Activated T-helper 2 cell treated with anti-CD3 and anti-CD28 coated beads, Interferon-gamma antibody, Interleukin-2, Interleukin-4, amounts not matched to agents 10 μg/mL and 5 μg/mL and 100 μg/mL, durations not matched to agents 14 hours and 24 hours and 36 hours (primary cell): ENCODE data around the gene TMEM132D. TPM values are rescaled to one million over a fixed set of nuclear protein-coding genes. Genes with fewer than 3 reads are reported as not detected.

Source experiments
- DNase-seq: peaks from one replicate; pipeline ENCODE4 v3.0.0; 2021; ENCODE audit warnings: low spot score
- H3K27ac Mint-ChIP-seq: one replicate; pipeline ENCODE4 v1.8.0; 2021; ENCODE audit warnings: mixed read lengths
- H3K27me3 Mint-ChIP-seq: one replicate; pipeline ENCODE4 v1.8.0; 2021; ENCODE audit warnings: low read depth, mixed read lengths
- H3K36me3 Mint-ChIP-seq: one replicate; pipeline ENCODE4 v1.8.0; 2021; ENCODE audit warnings: low read depth, mixed read lengths
- H3K4me1 Mint-ChIP-seq: one replicate; pipeline ENCODE4 v1.8.0; 2021; ENCODE audit warnings: low read depth, mixed read lengths
- H3K4me3 Mint-ChIP-seq: one replicate; pipeline ENCODE4 v1.8.0; 2021; ENCODE audit warnings: low read depth, mild to moderate bottlenecking, moderate library complexity, mixed read lengths
- H3K9me3 Mint-ChIP-seq: one replicate; pipeline ENCODE4 v1.8.0; 2021; ENCODE audit warnings: mixed read lengths
- intact Hi-C: fragments of 100-400 bp; cut with micrococcal nuclease; formaldehyde crosslinking; loops from one replicate; pipeline ENCODE4 v1.15.1; 2023
- total RNA-seq: library from RNA; stranded (reverse); gene quantifications from 2 replicates; pipeline ENCODE4 v1.2.3, GENCODE V29; 2022

TMEM132D gene
- total RNA-seq = not detected in 2 replicates

DNA sequence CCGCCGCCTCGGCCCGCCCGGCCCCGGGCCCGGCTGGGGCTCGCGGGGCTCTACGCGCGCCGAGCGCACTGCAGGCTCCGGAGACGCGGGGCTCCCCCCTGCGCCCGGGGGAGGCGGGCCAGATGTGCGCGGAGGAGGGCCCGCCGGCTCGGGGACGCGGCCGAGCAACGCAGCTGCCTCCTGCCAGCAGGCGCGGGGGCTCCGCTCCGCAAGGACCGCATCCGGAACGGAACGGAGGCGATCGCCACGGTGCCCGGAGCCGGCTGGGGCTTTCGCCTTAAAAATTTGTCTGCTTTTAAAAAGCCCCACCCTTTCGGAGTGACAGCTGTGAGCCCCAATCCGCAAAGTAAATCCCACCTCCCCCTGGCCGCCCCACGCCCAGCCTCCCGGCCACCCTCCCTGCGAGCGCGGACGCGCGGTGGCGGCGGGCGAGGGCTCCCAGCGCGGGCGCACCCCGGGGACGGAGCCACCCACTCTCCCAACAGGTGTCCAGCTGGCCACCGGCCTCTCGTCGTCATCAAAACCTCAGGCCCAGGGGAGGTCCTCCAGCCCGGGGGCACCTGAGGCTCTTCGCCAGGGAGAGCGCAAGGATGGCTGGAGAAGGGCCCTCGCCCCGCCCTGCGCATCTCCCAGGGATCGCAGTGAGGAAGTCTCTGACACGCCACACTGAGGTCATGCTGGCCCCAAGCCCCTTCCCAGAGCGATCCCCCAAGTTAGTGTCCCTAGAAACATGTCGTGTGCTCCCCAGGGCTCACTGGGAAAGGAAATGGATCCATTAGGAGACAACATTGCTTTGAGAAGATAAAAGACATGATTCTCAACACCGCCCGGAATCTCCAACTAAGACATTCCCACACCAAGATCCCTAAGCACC lies at the start of gene TMEM132D:
Gene TMEM132D, minus strand, starts transcription at position 70 of the 874 bp plus-strand sequence.
- Mint-ChIP-seq H3K36me3 (no peaks in the 10 kb centered on the region), H3K9me3 (no peaks in the 10 kb centered on the region), H3K4me3 (no peak within 1 kb of the TSS), H3K27ac (no peak within 1 kb of the TSS), H3K27me3 (peaks cover 30% of the 10 kb centered on the region), H3K4me1 (no peaks in the 10 kb centered on the region)
- intact Hi-C loops = no loop called here
- no peak for DNase-seq

DNA sequence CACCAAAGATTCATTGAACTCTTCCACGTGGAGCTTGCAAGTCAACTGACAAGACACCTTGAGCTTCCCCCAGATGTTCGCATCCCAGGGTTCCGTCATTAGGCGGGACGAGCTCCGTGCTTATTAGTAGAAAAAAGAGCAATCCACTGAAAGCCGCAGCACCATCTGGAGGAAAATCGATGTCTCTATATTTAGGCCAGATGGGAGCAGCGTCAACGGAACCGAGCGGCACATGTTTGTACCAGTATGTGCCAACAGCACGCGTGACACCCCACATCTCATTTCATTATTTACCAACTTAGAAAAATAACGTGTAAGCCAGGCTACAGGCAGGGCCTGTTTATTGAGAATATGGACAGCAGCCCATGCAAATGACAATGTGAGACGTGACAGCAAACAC lies 45.8 kb upstream of the TMEM132D start:
- DNase-seq = no peak
- intact Hi-C loops = no loop called here
- H3K36me3 Mint-ChIP-seq = no peaks in the 10 kb centered on the region
- H3K4me1 Mint-ChIP-seq = no peaks in the 10 kb centered on the region
- no peak overlapping the region for H3K4me3 Mint-ChIP-seq
- no peaks in the 10 kb centered on the region for H3K9me3 Mint-ChIP-seq
- no peak overlapping the region for H3K27ac Mint-ChIP-seq
- no peaks in the 10 kb centered on the region for H3K27me3 Mint-ChIP-seq

DNA sequence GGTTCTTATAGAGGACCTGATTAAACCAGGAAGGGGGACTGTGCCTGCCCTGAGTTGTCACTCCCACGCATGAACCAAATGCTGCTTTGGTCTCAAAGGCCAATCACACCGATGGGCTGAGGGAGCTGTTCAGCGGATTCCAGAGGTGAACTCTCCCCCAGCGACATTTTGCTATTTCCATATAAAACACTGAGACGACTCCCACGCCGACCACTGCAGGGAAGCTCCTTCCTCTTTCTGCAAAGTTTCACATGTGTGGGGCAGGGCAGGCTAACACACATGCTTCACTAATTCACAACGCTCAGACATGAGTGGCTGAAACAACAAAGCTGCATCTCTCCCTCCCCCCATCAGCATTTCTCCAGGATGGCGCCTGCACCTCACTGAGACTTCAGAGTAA lies 37.8 kb upstream of the TMEM132D start:
- Mint-ChIP-seq H3K27ac (no peak overlapping the region), H3K27me3 (no peaks in the 10 kb centered on the region), H3K9me3 (no peaks in the 10 kb centered on the region), H3K4me3 (no peak overlapping the region), H3K36me3 (no peaks in the 10 kb centered on the region), H3K4me1 (no peaks in the 10 kb centered on the region)
- intact Hi-C loops = no loop called here
- DNase-seq = no peak

DNA sequence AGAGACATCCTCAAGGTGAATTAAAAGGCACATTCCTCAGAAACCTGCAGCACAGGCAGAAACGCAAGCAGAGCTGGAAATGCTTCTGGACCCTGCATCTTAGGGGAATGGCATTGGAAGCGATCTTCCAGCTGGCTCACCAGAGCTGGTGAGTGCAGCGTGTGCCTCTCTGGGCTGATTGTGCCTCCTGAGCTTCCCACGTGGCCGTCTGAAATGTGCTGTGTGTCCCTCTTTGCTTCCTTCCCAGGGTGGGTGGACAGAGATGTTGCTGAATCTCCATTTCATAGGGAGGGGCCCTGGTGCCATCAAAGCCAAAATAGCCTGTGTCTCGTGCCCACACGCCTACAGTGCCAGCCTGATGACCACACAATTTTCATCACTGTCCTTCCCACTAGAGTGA lies 34.3 kb upstream of the TMEM132D start:
- Mint-ChIP-seq H3K27me3 (no peaks in the 10 kb centered on the region), H3K27ac (no peak overlapping the region), H3K4me1 (no peaks in the 10 kb centered on the region), H3K9me3 (peaks cover 4% of the 10 kb centered on the region), H3K36me3 (no peaks in the 10 kb centered on the region), H3K4me3 (no peak overlapping the region)
- no peak for DNase-seq
- intact Hi-C loops = no loop called here

DNA sequence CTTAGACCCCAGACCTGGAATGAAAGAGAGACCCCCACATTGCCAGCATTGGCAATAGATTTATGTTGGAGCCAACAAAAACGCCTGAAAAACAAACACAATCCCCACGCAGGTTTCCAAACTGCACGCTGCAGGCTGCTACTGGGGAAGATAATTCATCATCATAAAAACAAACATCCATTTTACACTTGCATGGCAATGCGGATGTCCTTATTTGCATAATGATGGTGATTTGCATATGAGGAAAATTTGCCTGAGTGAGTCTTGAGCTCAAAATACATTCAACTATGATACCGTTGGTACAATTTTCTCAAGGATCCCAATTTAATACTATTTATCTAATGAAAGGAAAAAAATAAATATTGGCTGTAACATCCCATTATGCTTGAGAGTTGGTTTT lies 33.6 kb upstream of the TMEM132D start:
- Mint-ChIP-seq H3K27ac (no peak overlapping the region), H3K36me3 (no peaks in the 10 kb centered on the region), H3K27me3 (no peaks in the 10 kb centered on the region), H3K4me3 (no peak overlapping the region), H3K9me3 (peaks cover 4% of the 10 kb centered on the region), H3K4me1 (no peaks in the 10 kb centered on the region)
- intact Hi-C loops = no loop called here
- no peak for DNase-seq

DNA sequence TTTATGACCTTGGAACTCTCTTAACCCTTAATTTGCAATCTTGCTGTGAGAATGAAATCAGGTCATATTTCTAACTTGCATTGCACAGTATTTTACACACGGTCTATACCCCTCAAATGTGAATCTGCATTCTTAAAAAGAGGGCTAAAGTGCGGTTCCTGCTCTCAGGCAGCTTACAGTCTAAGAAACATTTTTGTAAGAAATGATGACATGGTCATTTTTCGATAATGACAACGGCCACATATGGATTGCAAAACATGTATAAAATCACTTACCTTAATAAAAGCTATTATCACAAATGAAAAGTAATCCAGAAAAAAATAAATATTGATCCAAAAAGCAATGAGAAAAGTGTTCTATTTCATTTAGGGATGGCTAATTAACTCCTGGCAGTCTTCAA lies 24.8 kb upstream of the TMEM132D start:
- no peaks in the 10 kb centered on the region for H3K4me1 Mint-ChIP-seq
- intact Hi-C loops = no loop called here
- no peak overlapping the region for H3K27ac Mint-ChIP-seq
- no peaks in the 10 kb centered on the region for H3K36me3 Mint-ChIP-seq
- H3K9me3 Mint-ChIP-seq = peaks cover 12% of the 10 kb centered on the region
- no peak for DNase-seq
- no peak overlapping the region for H3K4me3 Mint-ChIP-seq
- H3K27me3 Mint-ChIP-seq = no peaks in the 10 kb centered on the region

DNA sequence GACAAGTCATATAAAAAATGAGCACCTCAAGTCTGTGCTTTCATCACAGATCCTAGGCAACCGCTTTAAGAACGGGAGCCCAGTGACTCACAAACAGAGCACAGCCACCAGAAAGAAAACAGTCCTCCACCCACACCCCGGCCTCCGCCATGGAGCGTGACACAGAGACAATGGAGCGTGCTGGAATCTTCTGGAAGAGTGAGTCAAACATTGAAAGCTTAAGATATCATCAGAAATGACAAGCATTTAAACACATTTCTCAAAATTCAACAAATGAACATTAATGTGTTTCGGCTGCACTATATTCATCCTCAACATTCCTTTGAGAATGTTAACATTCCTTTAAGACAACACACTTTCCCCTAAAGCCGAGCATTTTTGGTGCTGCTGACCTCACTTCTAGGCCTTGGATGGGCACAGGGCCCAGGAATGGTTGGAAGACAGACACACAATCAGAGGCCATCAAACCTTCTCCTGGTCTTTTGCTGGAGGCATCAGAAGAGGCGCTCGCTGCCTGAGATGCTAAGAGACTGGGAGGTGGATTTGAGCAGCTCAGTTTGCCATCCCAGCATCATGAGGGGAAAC lies 23.6 kb upstream of the TMEM132D start:
- peaks cover 12% of the 10 kb centered on the region for H3K9me3 Mint-ChIP-seq
- H3K27me3 Mint-ChIP-seq = no peaks in the 10 kb centered on the region
- H3K36me3 Mint-ChIP-seq = no peaks in the 10 kb centered on the region
- intact Hi-C loops = no loop called here
- H3K27ac Mint-ChIP-seq = no peak overlapping the region
- H3K4me3 Mint-ChIP-seq = no peak overlapping the region
- DNase-seq = no peak
- H3K4me1 Mint-ChIP-seq = no peaks in the 10 kb centered on the region

DNA sequence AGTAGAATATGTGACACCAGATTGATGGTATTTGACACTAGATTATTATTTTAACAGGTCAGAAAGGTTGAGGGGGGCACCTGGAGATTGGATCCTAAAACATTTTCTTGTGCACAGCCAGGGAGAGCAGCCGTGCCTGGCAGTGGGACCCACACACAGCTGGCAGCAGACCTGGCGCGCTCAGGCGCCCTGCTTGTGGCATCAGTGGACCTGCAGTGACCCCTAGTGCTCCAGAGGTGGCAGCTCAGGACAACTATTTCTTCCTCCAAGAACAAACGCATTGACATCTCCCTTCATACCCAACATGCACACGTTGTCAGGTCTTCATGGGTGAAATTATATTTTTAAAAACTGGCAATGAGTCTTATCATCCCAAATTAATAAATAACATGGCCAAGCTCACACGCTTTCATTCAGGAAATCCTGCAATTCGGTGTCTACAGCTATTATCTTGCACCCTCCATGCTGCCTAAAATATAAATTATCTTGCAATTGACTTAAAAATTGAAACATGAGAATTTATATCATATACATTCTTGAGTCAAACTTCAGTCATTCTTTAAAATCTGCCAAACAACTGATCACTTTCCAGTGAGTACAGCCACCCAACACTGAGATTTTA lies 7.7 kb upstream of the TMEM132D start:
- intact Hi-C loops = loop anchor here (2.0 to 10.0 kb wide), 3 partner anchors 943 to 1269 kb away; no protein-coding TSS in a partner anchor
- Mint-ChIP-seq H3K27ac (no peak overlapping the region), H3K9me3 (no peaks in the 10 kb centered on the region), H3K36me3 (no peaks in the 10 kb centered on the region), H3K4me1 (no peaks in the 10 kb centered on the region), H3K4me3 (no peak overlapping the region), H3K27me3 (no peaks in the 10 kb centered on the region)
- no peak for DNase-seq

DNA sequence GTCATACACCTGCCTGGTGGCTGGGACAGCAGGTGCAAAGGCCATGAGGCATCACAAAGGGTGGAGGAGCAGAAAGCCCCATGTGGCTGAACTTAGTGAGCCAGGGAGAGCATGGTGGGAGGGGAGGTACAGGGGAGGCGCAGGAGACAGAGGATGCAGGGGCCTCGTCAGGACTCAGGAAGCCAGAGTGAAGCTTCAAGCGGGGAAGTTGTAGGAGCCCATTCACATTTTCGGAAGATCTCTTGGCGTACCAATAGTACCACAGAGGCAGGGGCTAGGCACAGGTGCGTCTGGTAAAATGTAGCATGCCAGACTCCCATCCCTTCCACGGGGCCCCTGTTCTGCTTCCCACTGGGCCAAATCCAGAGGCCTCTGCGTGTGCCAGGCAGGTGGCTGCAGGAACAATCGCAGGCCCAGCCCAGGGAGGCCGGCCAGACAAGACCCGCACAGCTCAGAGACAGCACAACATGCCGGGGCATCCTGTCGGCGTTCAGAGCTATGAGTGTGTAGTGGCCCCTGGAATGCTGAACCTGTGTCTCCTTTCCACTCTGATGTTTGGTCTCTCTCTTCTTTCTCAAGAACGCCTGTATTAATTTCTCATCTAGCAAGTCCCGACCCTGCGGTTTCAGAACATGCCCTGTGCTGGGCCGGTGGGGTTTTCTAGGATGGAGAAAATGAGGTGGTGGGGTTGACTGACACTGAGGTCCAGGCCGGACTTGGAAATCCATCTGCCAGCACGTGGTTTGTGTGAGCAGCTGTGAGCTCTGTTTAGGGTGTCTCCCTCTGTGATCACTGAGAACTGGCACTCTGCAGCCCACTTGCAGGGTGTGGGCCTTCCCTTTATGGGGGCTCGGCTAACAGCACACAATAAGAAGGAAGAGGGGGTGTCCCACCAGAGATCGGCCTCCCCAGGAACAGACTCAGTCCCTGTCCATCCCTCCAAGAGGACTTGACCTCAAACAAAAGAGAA lies 5.5 kb upstream of the TMEM132D start:
- no peak overlapping the region for H3K27ac Mint-ChIP-seq
- no peaks in the 10 kb centered on the region for H3K36me3 Mint-ChIP-seq
- H3K9me3 Mint-ChIP-seq = no peaks in the 10 kb centered on the region
- H3K4me3 Mint-ChIP-seq = no peak overlapping the region
- intact Hi-C loops = loop anchor here (2.0 to 10.0 kb wide), 3 partner anchors 941 to 1267 kb away; no protein-coding TSS in a partner anchor
- no peak for DNase-seq
- peaks cover 15% of the 10 kb centered on the region for H3K27me3 Mint-ChIP-seq
- no peaks in the 10 kb centered on the region for H3K4me1 Mint-ChIP-seq

DNA sequence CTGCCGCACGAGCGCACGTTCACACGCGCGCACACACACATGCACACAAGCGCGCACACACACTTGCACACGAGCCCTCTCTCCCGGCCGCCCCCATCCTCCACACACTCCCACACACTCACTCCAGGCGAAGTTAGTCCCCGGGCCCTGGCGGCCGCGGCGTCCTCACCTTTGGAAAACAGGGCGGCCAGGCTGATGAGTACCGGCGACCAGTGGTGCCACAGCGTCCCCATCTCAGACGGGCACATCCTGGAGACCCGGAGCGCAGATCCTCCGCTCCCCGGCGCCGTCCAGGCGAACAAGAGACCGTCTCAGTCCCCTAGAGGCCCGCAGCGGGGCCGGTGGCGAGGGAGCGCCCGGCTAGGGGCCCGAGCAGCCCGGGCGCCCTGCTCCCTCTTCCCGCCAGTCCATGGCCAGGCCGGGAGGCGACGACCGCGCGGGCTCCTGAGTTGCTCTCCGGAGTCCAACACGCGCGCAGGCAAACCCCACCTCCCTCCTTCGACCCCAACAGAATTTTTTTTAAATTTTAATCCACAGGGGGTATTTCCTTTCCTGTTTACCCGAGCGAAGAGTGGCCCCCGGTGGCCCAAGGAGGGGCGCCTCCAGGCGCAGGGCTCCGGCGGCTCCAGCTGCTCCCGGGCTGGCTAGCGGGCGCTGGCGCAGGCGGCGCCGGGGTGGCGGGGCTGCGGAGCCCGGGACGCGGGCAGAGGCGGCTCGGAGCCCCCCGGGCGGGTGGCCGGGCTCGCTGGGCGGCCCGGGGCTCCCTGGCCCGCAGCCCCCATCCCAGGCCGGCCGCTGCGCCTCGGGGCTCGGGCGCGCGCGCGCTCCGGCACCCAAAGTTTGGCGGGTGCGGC lies 506 bp downstream of the TMEM132D start:
- Mint-ChIP-seq H3K4me3 (no peak overlapping the region), H3K36me3 (no peaks in the 10 kb centered on the region), H3K27ac (no peak overlapping the region), H3K9me3 (no peaks in the 10 kb centered on the region), H3K27me3 (peaks cover 30% of the 10 kb centered on the region), H3K4me1 (no peaks in the 10 kb centered on the region)
- intact Hi-C loops = no loop called here
- no peak for DNase-seq

DNA sequence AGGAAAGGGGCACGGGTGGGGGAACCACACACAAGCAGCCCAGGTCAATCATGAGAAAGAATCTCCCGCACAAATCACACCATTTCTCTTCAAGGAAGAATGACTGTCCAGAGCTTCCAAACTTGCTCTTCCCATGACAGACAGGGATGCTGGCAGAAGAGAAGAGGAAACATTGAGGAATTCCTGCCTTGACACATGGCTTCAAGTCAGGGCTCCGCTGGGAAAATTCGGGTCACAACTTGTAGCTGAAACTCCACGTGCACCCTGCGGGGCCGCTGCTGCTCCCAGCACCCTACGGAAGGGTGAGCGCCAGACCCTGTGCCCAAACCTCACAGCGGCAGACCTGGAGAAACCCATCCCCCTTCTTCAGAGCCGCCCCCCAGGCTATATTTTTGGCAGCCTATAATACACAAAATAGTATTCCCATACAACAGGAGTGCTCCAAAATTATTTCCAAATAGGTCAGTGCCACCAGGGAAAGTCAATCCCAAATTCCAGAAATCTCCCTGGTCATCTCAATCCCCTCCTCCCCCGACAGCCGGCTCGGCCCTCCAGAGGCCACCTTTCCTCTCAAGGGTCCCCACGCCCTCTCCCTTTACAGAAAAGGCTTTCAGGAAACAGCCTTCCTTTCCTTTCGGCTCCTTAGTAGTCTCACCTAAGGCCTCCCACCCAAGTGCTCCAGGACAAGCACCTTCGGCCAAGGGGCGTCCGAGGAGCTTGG lies 1.3 kb downstream of the TMEM132D start:
- H3K27me3 Mint-ChIP-seq = peaks cover 30% of the 10 kb centered on the region
- no peaks in the 10 kb centered on the region for H3K4me1 Mint-ChIP-seq
- no peaks in the 10 kb centered on the region for H3K36me3 Mint-ChIP-seq
- H3K4me3 Mint-ChIP-seq = no peak overlapping the region
- no peak overlapping the region for H3K27ac Mint-ChIP-seq
- intact Hi-C loops = no loop called here
- DNase-seq = no peak
- H3K9me3 Mint-ChIP-seq = no peaks in the 10 kb centered on the region
